ENCODE data around the gene MEIOC.

The MEIOC gene

GRCh38 chr17:44719444-44719843 lies 63.2 kb downstream of the MEIOC start:
- no peak for DNase-seq

GRCh38 chr17:44722254-44722653 lies 66.0 kb downstream of the MEIOC start:
- no peak for DNase-seq

Data from suppressor macrophage treated with lipopolysaccharide for 4 hours (primary cell).